GM19455 (cell line): ENCODE measurements around the gene RPL13A.
"Not testable (repeated sequence)": the region's sequence is repeated elsewhere in the genome, so short reads cannot be mapped to it uniquely, and the experiment has no call there.

Source experiments
- ATAC-seq: cut with Tn5 transposase; IDR thresholded peaks from one replicate; pipeline ENCODE4 v1.9.1; 2021; ENCODE audit not compliant: unreplicated experiment

RPL13A gene

GRCh38 chr19:49487277-49488045 lies at the start of gene RPL13A:
TSS of gene RPL13A (plus strand) at chr19:49487608. CDS start at chr19:49487630, 22 bp downstream.
- peak; percentile 81 for ATAC-seq

GRCh38 chr19:49438261-49438660 lies 49.1 kb upstream of the RPL13A start:
- ATAC-seq: no peak

GRCh38 chr19:49439836-49440235 lies 47.6 kb upstream of the RPL13A start:
- ATAC-seq: no peak

GRCh38 chr19:49440439-49441209 lies 46.8 kb upstream of the RPL13A start:
- ATAC-seq: no peak

- no peak for ATAC-seq
These were observed 46.0 kb upstream of the RPL13A start, which contains the start of gene SLC17A7 for GRCh38 chr19:49441210-49441959. TSS of gene SLC17A7 (minus strand) at chr19:49441527. CDS start at chr19:49441379, 148 bp downstream.

GRCh38 chr19:49441960-49442350 lies 45.5 kb upstream of the RPL13A start:
- no peak for ATAC-seq

GRCh38 chr19:49442354-49442753 lies 45.1 kb upstream of the RPL13A start:
- no peak for ATAC-seq

- peak; percentile 22 for ATAC-seq
These were observed 44.5 kb upstream of the RPL13A start for GRCh38 chr19:49442771-49443365.

- ATAC-seq: peak; percentile 72
These were observed 43.9 kb upstream of the RPL13A start for GRCh38 chr19:49443366-49444099.

GRCh38 chr19:49444100-49444700 lies 43.2 kb upstream of the RPL13A start:
- not testable (repeated sequence) for ATAC-seq

GRCh38 chr19:49445997-49446396 lies 41.4 kb upstream of the RPL13A start:
- no peak for ATAC-seq

GRCh38 chr19:49447485-49448431 lies 39.6 kb upstream of the RPL13A start:
- ATAC-seq: no peak

- ATAC-seq: no peak
These were observed 39.0 kb upstream of the RPL13A start for GRCh38 chr19:49448432-49448786.

GRCh38 chr19:49450405-49450804 lies 37.0 kb upstream of the RPL13A start:
- ATAC-seq: no peak

- peak; percentile 52 for ATAC-seq
These were observed 35.8 kb upstream of the RPL13A start, which contains the start of gene PIH1D1 for GRCh38 chr19:49451430-49452181. TSS of gene PIH1D1 (minus strand) at chr19:49451814. CDS start at chr19:49451574, 240 bp downstream.

- peak; percentile 70 for ATAC-seq
These were observed 34.2 kb upstream of the RPL13A start, which contains the start of gene ALDH16A1 for GRCh38 chr19:49453013-49453756. TSS of gene ALDH16A1 (plus strand) at chr19:49453225. CDS start at chr19:49453332, 107 bp downstream.

GRCh38 chr19:49453757-49454240 lies 33.6 kb upstream of the RPL13A start:
- ATAC-seq: no peak
